Activated naive CD8-positive, alpha-beta T cell treated with anti-CD3 and anti-CD28 coated beads, Interleukin-2, amount 10 ng/mL, durations not matched to agents 7 days and 5 days (primary cell): ENCODE data around the gene CFLAR. TPM values are rescaled to one million over a fixed set of nuclear protein-coding genes. Genes with fewer than 3 reads are reported as not detected.
A peak's percentile ranks its signal among the peaks of the same experiment; 100 is the strongest.

Experiments
- ATAC-seq: fragments of 150-1000 bp; cut with Tn5 transposase; one replicate; pipeline ENCODE4 v1.10.0; 2021; ENCODE audit warnings: low read depth, moderate library complexity
- POLR2A ChIA-PET: fragments of 350-600 bp; sonication (Branson Sonifier 250); formaldehyde crosslinking; loops from one replicate; lab custom pipeline; 2021; ENCODE audit warnings: antibody characterized with exemption; lab: Charles Lee
- DNase-seq: peaks from one replicate; pipeline ENCODE4 v3.0.0; 2021
- H3K27ac Mint-ChIP-seq: one replicate; pipeline ENCODE4 v1.8.0; 2022; ENCODE audit warnings: mild to moderate bottlenecking, mixed read lengths
- H3K27me3 Mint-ChIP-seq: one replicate; pipeline ENCODE4 v1.8.0; 2022; ENCODE audit warnings: mild to moderate bottlenecking, moderate library complexity, mixed read lengths
- H3K36me3 Mint-ChIP-seq: one replicate; pipeline ENCODE4 v1.8.0; 2021; ENCODE audit warnings: mild to moderate bottlenecking, mixed read lengths
- H3K4me1 Mint-ChIP-seq: one replicate; pipeline ENCODE4 v1.8.0; 2021; ENCODE audit warnings: mixed read lengths
- H3K4me3 Mint-ChIP-seq: one replicate; pipeline ENCODE4 v1.8.0; 2022; ENCODE audit warnings: mild to moderate bottlenecking, moderate library complexity, mixed read lengths
- H3K9me3 Mint-ChIP-seq: one replicate; pipeline ENCODE4 v1.8.0; 2021; ENCODE audit warnings: mixed read lengths
- total RNA-seq, 2 experiments: library from RNA; stranded (reverse); gene quantifications; one replicate each; pipeline ENCODE4 v1.2.3, GENCODE V29; 2021

CFLAR gene
- total RNA-seq, 2 experiments from 2014 or later, result 139 to 140 TPM

DNA sequence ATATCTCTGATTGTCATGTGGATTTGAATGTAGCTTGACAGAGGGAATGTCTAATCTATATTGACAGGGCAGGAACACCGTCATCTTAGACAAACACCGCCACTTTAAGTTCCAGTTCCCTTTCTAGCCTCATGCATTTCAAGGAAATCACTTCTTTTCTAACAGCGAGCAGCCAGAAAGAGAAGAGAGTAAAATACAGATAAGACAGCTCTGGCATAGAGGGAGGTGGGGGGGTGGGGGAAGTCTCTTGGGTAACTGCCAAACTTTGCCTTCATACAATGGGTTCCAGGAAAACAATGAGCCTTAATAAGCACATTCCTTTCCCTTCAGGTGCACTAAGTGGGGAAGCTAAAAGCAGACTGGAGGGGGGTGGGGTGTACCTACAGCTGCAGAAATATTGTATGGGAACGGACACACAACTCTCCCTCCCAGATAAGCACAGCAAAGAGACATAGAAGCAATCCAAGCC lies 104.2 kb downstream of the CFLAR start:
- POLR2A ChIA-PET, result interaction anchor here (1.0 to 2.1 kb wide), 6 partner anchors 8 to 356 kb away, joined by 3 to 11 read pairs (median 6); partner anchors contain the start of genes CASP10 and CLK1
- Mint-ChIP-seq H3K27me3 (no peaks in the 10 kb centered on the region), H3K4me1 (peaks cover 50% of the 10 kb centered on the region), H3K27ac (peak overlapping the region; percentile 73), H3K4me3 (no peak overlapping the region), H3K36me3 (peaks cover 33% of the 10 kb centered on the region), H3K9me3 (no peaks in the 10 kb centered on the region)
- no peak for ATAC-seq
- DNase-seq, result no peak

DNA sequence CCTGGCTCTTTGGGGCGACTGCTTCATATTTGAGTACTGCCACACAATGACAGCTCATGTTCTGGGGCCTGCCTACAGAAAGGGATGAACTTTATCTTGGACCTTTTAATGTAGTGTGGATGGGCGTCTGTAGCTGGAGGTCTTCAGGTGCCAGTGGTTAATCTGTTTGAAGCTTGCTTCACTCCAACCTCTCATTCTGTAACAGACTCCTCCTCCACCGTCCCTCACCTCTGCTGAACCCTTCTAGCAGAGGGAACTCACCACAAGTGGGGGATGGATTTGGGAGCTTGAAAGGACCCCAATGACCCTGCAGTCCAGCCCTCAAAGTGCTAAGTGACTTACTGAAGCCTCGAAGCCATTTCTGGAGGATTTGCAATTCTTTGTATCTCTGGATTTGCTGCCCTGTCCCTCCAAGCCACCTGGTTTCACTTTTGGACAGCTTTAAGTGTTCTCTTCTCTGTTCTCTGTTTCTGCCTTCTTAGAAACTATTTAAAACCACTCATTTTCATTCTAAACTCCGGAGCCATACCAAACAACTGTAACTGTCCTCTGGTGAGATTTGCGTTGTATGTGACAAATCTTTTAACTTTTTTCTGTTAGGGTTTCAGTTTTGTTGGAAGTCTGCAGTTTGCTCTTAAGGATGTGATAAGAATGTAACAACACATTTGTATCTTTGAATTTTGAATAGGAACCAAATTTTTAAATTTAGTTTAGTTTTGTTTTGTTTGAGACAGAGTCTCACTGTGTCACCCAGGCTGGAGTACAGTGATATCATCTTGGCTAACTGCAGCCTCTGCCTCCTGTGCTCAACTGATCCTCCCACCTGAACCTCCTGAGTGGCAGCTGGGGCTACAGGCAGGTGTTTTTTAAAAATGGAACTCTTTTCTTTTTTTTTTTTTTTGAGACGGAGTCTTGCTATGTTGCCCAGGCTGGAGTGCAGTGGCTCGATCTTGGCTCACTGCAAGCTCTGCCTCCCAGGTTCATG lies 107.4 kb downstream of the CFLAR start:
- Mint-ChIP-seq H3K9me3 (no peaks in the 10 kb centered on the region), H3K4me3 (peak overlapping the region; percentile 62), H3K4me1 (peaks cover 37% of the 10 kb centered on the region), H3K27me3 (no peaks in the 10 kb centered on the region), H3K27ac (peak overlapping the region; percentile 82), H3K36me3 (peaks cover 17% of the 10 kb centered on the region)
- POLR2A ChIA-PET, result interaction anchor here (0.6 to 2.3 kb wide), 7 partner anchors 9 to 354 kb away, joined by 3 to 10 read pairs (median 4); partner anchors contain the start of gene CASP10
- DNase-seq (no peak), ATAC-seq (peak; percentile 66)

Other genes with a start within 250 kb of the CFLAR start
- gene PPIL3, start 227.1 kb upstream of the CFLAR start, total RNA-seq, result 10 to 100 TPM; 44.2 to 45.2 TPM
- gene NIF3L1, start 226.8 kb upstream of the CFLAR start, total RNA-seq, result 10 to 100 TPM; 36.9 to 37.7 TPM
- 10 to 100 TPM; 52.0 to 55.0 TPM for gene ORC2, start 152.5 kb upstream of the CFLAR start, total RNA-seq
- gene HYCC2, start 44.5 kb upstream of the CFLAR start, total RNA-seq, result 10 to 100 TPM; 37.0 to 40.5 TPM
- 100 to 1,000 TPM; 115 to 116 TPM for gene NDUFB3, start 44.2 kb upstream of the CFLAR start, total RNA-seq
- 10 to 100 TPM; 45.2 to 46.1 TPM for gene CASP10, start 67.0 kb downstream of the CFLAR start, total RNA-seq
- gene CASP8, start 144.4 kb downstream of the CFLAR start, total RNA-seq, result 100 to 1,000 TPM; 115 to 127 TPM
- gene FLACC1, start 241.2 kb downstream of the CFLAR start, total RNA-seq, result 1 to 10 TPM; 2.9 to 4.9 TPM